GM19463 (cell line): ENCODE measurements around the gene CLCA2.

Source experiments
- ATAC-seq: cut with Tn5 transposase; IDR thresholded peaks from one replicate; pipeline ENCODE4 v1.9.1; 2021; ENCODE audit warnings: mild to moderate bottlenecking, moderate library complexity; ENCODE audit not compliant: unreplicated experiment

The CLCA2 gene

GRCh38 chr1:86471291-86471690, 47.3 kb downstream of the CLCA2 start:
- no peak for ATAC-seq

- ATAC-seq: no peak
Observed at GRCh38 chr1:86472152-86472551, 48.2 kb downstream of the CLCA2 start.

GRCh38 chr1:86472767-86473166, 48.8 kb downstream of the CLCA2 start:
- ATAC-seq: no peak

- ATAC-seq: no peak
Observed at GRCh38 chr1:86477256-86477655, 53.3 kb downstream of the CLCA2 start.

- no peak for ATAC-seq
Observed at GRCh38 chr1:86477682-86478081, 53.7 kb downstream of the CLCA2 start.

- ATAC-seq: no peak
Observed at GRCh38 chr1:86478416-86479156, 54.6 kb downstream of the CLCA2 start.

- ATAC-seq: no peak
Observed at GRCh38 chr1:86481966-86482365, 58.0 kb downstream of the CLCA2 start.

GRCh38 chr1:86487131-86487810, 63.3 kb downstream of the CLCA2 start:
- no peak for ATAC-seq

GRCh38 chr1:86487811-86488141, 63.8 kb downstream of the CLCA2 start:
- ATAC-seq: no peak

- no peak for ATAC-seq
Observed at GRCh38 chr1:86489242-86489878, 65.4 kb downstream of the CLCA2 start.

- no peak for ATAC-seq
Observed at GRCh38 chr1:86491171-86491950, 67.4 kb downstream of the CLCA2 start.

- ATAC-seq: no peak
Observed at GRCh38 chr1:86498281-86498680, 74.3 kb downstream of the CLCA2 start.

- no peak for ATAC-seq
Observed at GRCh38 chr1:86499987-86500593, 76.1 kb downstream of the CLCA2 start.

GRCh38 chr1:86500714-86501113, 76.7 kb downstream of the CLCA2 start:
- no peak for ATAC-seq

- peak; percentile 71 for ATAC-seq
Observed at GRCh38 chr1:86502125-86502646, 78.2 kb downstream of the CLCA2 start.

- ATAC-seq: peak; percentile 17
Observed at GRCh38 chr1:86502721-86503405, 78.9 kb downstream of the CLCA2 start.

GRCh38 chr1:86503406-86504136, 79.6 kb downstream of the CLCA2 start:
- no peak for ATAC-seq

GRCh38 chr1:86504137-86504479, 80.1 kb downstream of the CLCA2 start:
- ATAC-seq: no peak

- ATAC-seq: no peak
Observed at GRCh38 chr1:86504895-86505563, 81.1 kb downstream of the CLCA2 start.
